Stimulated activated CD4-positive, alpha-beta T cell treated with anti-CD3 and anti-CD28 coated beads, Interleukin-12 subunit alpha, Interleukin-12 subunit beta, amount 100 ng/mL, for 4 hours (primary cell): ENCODE measurements around the gene SPART.

ENCODE experiments used
- DNase-seq: peaks from one replicate; pipeline ENCODE4 v3.0.0-alpha.2; 2020

The SPART gene, protein sequence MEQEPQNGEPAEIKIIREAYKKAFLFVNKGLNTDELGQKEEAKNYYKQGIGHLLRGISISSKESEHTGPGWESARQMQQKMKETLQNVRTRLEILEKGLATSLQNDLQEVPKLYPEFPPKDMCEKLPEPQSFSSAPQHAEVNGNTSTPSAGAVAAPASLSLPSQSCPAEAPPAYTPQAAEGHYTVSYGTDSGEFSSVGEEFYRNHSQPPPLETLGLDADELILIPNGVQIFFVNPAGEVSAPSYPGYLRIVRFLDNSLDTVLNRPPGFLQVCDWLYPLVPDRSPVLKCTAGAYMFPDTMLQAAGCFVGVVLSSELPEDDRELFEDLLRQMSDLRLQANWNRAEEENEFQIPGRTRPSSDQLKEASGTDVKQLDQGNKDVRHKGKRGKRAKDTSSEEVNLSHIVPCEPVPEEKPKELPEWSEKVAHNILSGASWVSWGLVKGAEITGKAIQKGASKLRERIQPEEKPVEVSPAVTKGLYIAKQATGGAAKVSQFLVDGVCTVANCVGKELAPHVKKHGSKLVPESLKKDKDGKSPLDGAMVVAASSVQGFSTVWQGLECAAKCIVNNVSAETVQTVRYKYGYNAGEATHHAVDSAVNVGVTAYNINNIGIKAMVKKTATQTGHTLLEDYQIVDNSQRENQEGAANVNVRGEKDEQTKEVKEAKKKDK

GRCh38 chr13:36346222-36347083 is at the start of gene SPART:
TSS of gene SPART (minus strand) at chr13:36346394. CDS start at chr13:36335830, 10,564 bp downstream.
- peak; percentile 86 for DNase-seq

GRCh38 chr13:36395280-36395679 is 49.1 kb upstream of the SPART start:
- no peak for DNase-seq

DNA sequence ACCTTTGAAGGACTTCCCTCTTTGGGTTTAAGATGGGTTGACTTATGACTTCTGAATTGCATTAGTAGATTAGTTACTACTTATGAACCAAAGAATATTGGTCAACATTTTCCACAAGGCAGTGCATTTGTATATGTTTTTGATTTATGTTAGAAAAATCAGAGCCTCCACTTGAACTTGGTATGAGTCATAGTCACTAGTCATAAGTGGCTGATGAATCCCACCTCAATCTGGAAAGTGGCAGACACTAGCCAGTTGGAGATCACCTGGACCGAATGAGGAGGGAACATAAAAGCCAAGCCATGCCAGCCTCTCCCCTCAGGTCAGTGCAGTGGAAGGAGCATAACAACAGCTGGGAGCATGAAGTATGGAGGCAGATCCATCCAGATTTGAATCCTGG is 39.3 kb upstream of the SPART start:
- no peak for DNase-seq

DNA sequence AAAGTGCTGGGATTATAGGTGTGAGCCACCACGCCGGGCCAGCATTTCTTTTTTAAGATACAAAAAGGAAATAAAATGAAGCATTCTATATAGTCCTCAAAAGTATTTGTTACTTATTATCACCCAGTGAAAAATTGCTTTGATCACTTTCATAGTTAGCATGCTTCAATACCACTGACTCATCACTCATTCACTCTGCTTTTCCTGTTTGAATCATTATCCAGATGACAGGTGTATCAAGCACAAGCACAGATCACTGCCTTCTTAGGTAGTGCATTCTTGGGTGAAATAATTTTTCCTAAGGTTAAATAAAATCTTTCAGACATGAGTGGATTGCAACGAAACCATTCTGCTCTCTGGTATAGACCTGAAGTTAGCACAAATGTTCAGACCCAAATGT is 35.8 kb upstream of the SPART start:
- no peak for DNase-seq

GRCh38 chr13:36377826-36378468 is 31.8 kb upstream of the SPART start:
- DNase-seq: no peak

DNA sequence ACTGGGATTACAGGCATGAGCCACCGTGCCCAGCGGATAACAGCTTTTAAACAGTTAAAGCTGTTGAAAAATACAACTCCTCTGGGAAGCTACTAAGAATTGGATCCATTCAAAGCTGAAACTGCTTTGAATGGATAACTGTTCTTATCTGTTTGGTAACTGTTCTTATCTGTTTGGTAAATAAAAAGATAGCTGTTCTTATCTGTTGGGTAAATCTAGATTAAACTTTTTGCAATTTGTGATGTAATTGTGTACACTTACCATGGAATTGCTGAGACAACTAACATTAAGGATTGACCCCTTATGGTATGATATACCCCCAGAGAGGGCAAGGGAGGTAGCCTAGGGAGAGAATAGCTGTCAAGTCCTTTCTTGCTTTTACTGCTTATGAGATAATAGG is 27.9 kb upstream of the SPART start:
- no peak for DNase-seq

DNA sequence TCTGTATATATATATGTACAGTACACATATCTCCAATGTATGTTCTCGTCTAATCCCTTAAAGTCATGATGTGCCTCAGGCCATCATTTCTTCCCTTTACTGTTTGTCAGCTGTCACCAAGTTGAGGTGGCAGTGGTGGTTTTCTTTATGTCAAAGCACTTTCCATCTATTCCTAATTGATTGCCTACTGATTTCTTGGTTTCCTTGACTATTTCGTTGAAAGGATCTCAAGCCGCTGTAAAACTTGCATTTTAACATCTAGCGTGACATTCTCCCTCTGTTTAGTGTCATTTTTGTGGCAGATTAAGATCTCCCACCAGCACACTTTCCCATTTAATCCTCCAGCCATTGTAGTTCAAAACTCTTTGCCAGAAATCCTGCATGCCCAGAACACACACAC is 25.0 kb upstream of the SPART start:
- no peak for DNase-seq

- DNase-seq: no peak
Measured at GRCh38 chr13:36370108-36370429, 23.9 kb upstream of the SPART start.

GRCh38 chr13:36369268-36370107 is 23.3 kb upstream of the SPART start:
- DNase-seq: no peak

GRCh38 chr13:36366031-36366430 is 19.8 kb upstream of the SPART start:
- no peak for DNase-seq

DNA sequence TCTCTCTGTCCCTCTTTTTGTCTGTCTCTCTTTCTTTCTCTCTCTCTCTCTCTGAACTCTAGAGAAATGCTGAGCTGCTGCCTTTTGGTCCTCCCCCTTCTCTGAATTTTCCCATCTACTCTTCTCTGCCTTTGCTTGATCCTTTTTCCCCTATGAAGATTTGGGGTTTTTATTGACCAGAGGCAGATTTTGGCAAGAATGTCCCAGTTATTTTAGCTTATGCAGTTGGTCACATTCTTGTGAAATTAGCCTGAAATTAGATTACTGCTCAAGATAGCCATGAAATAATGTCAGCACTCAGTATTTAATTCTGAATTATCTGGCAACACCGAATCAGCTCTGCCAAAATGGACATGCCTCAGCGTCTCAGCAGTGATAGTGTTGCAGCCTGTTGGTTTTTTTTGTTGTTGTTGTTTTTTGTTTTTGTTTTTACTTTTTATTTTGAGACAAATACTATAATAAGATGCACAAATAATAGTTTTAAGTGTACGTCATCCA is 17.2 kb upstream of the SPART start:
- no peak for DNase-seq

GRCh38 chr13:36362914-36363313 is 16.7 kb upstream of the SPART start:
- DNase-seq: no peak

DNA sequence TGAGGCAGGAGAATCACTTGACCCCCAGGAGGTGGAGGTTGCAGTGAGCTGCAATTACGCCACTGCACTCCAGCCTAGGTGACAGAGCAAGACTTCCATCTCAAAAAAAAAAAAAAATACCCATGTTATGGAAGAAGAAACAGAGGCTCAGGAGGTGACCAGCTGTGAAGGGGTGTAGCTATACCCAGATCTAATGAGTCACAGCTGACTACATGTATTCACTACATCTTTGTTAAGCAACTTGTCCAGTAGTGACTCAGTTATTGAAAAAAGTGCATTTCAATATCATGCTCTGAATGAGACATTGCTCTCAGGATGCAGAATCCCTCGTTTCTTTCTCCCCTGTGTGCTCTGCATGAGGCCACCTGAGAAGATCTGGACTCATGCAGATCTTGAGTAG is 16.1 kb upstream of the SPART start:
- no peak for DNase-seq

DNA sequence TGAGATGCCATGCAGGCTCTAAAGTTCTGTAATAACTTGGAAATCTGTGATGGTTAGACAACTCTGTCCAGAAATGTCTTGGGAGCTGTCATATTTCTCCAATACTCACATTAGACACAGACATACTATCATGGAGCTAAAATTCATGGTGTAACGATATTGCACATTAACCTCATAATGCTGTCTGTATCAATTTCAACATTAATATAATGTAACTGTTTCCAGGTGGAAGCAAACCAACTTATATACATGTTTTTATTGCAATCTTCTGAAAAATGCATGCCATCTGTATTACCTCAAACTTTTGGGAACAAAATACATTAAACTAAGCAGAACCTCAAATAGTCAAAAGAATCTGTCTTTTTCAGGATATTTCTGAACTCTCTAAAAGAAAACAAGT is 14.7 kb upstream of the SPART start:
- DNase-seq: no peak

DNA sequence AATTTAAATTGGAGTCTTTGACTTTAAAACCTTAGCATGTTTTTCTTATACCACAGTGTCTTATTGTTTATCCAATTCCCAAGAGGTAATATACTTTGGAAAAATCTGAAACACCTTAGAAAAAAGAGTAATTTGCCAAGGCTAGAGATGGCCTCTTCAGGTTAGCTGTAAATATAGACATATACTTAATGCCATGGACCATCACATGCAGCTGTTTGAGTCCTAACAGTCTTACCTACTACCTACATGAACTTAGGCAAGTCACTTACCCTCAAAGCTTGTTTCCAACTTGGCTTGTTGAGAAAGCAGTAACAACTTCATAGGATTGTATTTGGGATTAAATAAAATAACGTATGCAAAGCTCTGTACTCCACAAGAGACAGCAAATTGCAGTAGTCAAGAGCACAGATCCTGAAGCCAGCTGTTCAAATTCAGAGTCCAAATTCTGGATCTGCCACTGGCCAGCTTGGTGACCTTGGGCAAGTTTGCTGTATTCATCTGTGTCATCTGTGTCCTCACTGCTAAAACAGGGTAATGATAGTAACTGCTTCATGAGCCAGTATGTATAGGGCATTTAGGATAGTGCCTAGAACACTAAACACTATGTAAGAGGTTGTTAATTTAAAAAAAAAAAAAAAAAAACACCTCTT is 13.2 kb upstream of the SPART start:
- DNase-seq: no peak

DNA sequence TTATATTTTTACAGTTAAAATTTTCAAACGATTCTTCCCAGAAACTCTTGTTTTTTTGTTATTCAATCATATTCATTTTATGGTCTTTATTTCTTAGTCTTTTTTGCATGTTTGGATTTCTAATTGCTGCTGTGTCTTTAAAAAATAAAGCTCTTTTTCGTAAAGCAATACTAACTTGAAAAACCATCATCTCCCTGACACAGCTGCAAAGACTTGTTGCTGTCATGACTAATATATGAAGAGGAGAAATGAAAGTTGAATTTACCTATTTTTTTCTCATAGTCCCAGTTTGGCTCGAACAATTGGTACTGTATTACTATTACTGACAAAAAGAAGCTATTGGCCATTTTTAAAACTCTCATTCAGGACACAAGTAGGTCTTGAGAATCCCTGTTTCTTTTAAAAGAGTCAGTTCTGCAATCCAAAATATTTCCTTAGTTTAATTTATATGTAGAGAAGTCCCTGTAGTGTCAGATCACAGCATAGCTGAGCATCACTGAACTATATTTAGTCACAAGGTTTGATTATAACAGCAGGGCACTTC is 12.1 kb upstream of the SPART start:
- no peak for DNase-seq

DNA sequence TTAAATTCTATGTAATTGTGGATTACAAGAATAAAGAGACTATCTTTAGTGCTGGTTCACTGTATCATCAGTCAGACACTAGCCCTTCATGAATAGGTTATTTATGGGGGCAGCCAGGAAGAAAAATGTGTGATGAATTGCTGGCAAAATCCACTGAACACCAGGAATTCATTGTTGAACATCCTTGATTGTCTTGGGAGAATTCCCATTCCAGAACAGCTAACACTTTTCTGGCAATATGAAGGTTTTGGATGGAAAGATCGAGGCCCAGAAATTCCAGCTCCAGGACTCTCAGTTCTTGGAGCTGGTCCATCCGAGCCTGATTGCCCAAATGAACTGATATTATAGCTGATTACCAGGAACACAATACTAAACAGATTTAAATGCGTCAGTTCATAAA is 11.5 kb upstream of the SPART start:
- DNase-seq: no peak

DNA sequence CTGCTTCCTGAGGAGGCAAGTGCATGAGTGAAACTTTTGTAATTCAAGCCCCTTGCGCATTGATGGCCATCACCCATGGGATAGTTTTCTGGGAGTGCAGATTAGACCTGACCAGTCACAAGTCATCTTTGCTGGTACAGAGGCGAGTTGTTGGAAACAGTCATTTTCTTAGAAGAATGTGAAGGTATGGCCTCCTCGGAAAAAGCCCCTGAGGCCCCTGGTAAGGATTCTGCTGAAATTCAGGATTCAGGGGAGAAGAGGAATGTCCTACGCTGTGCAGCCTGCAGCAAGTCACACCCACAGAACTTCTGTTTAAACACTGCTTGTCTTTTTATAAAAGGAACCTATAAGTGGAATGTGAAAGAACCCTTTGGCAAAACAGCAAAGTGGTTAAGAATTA is 11.0 kb upstream of the SPART start:
- no peak for DNase-seq

DNA sequence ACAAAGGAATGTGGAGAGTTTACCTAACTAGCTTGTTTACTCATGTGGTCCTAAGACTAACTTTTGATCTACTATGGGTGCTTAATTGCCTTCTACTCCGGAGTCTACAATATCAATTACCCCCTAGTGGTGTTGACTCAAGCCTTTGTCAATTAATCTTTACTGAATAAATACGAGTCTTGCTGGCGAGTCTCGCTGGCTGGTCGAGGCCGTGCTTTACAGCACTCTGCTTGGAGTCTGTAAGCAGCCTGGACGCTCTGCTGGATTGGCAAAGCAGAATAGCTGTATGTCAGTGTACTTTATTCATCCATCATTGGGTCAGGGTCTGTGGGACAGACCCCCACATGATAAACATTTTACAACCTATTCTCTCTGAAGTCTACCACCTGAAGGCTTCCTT is 9.9 kb upstream of the SPART start:
- no peak for DNase-seq

GRCh38 chr13:36355632-36356031 is 9.4 kb upstream of the SPART start:
- no peak for DNase-seq
